K562 (cell line): ENCODE results near the gene PAFAH1B1. TPM values are rescaled to one million over a fixed set of nuclear protein-coding genes. Genes with fewer than 3 reads are reported as not detected.

Source experiments
- ATF2 ChIP-seq: sonication (generic); formaldehyde crosslinking; IDR thresholded peaks from 2 replicates; pipeline ENCODE4 v1.8.1; 2022; ENCODE audit warnings: missing genetic modification reagents
- ATF7 ChIP-seq: fragments of 450-650 bp; IDR thresholded peaks from 2 replicates; pipeline ENCODE4 v1.7.1; 2014; ENCODE audit warnings: mild to moderate bottlenecking, moderate library complexity
- BCOR ChIP-seq: fragments of 450-650 bp; IDR thresholded peaks from 2 replicates; pipeline ENCODE4 v1.6.1; 2016
- CBFA2T3 ChIP-seq: fragments of 450-650 bp; IDR thresholded peaks from 2 replicates; pipeline ENCODE4 v1.6.1; 2017
- CBX1 ChIP-seq: sonication (generic); IDR thresholded peaks from 2 replicates; pipeline ENCODE4 v1.6.1; 2016; ENCODE audit warnings: antibody characterized with exemption, low read depth, mild to moderate bottlenecking
- CEBPG ChIP-seq, 3 experiments: fragments of 200-800 bp in 1 of 3; sonication (Bioruptor generic) in 1 of 3; sonication (generic) in 1 of 3; formaldehyde crosslinking in 1 of 3; IDR thresholded peaks in 2 of 3; conservative IDR thresholded peaks in 1 of 3; 2 replicates each; pipeline versions ENCODE4 v1.6.1 to v1.8.0; 2016 to 2022; ENCODE audit warnings: missing compliant biosample characterization in 2 of 3, missing genetic modification characterization in 2 of 3, mild to moderate bottlenecking in 1 of 3, missing genetic modification reagents in 1 of 3
- E2F3 ChIP-seq: fragments of 250-450 bp; sonication (Bioruptor Pico); IDR thresholded peaks from 2 replicates; pipeline ENCODE4 v1.4.0; 2020; ENCODE audit warnings: mild to moderate bottlenecking
- GABPA ChIP-seq: fragments of 200-800 bp; sonication (Bioruptor generic); conservative IDR thresholded peaks from 2 replicates; pipeline ENCODE4 v1.6.1; 2016; ENCODE audit warnings: low read depth, missing genetic modification characterization, missing compliant biosample characterization
- HDAC2 ChIP-seq: fragments of 450-650 bp; IDR thresholded peaks from 2 replicates; pipeline ENCODE4 v1.6.1; 2016; ENCODE audit warnings: mild to moderate bottlenecking
- HES1 ChIP-seq: fragments of 450-650 bp; IDR thresholded peaks from 2 replicates; pipeline ENCODE4 v1.6.1; 2016; ENCODE audit warnings: low read depth, mild to moderate bottlenecking, moderate library complexity
- SMAD1 ChIP-seq: fragments of 150-350 bp; IDR thresholded peaks from 2 replicates; pipeline ENCODE4 v1.6.1; 2014; ENCODE audit warnings: low read length, low read depth; ENCODE audit not compliant: partially characterized antibody
- SMARCA4 ChIP-seq: fragments of 450-650 bp; IDR thresholded peaks from 2 replicates; pipeline ENCODE4 v1.6.1; 2016
- SMARCE1 ChIP-seq: fragments of 450-650 bp; IDR thresholded peaks from 2 replicates; pipeline ENCODE4 v1.7.1; 2016; ENCODE audit warnings: mild to moderate bottlenecking
- SP2 ChIP-seq: IDR thresholded peaks from 2 replicates; pipeline ENCODE4 v1.6.1; 2011; ENCODE audit warnings: mild to moderate bottlenecking, low read depth, low read length, moderate library complexity; ENCODE audit not compliant: poor library complexity, severe bottlenecking; ENCODE audit errors: extremely low read depth
- TRIM24 ChIP-seq, 2 experiments: fragments of 450-650 bp; IDR thresholded peaks; 2 replicates each; pipeline ENCODE4 v1.6.1; 2016
- ZNF57 ChIP-seq: fragments of 450-650 bp; formaldehyde crosslinking; IDR thresholded peaks from 2 replicates; pipeline ENCODE4 v1.4.0; 2020; ENCODE audit warnings: mild to moderate bottlenecking, moderate library complexity
- ZNF583 ChIP-seq: fragments of 250-450 bp; sonication (Bioruptor Pico); IDR thresholded peaks from 2 replicates; pipeline ENCODE4 v1.4.0; 2020
- ZNF695 ChIP-seq: fragments of 450-650 bp; formaldehyde crosslinking; IDR thresholded peaks from 2 replicates; pipeline ENCODE4 v1.4.0; 2020; ENCODE audit warnings: mild to moderate bottlenecking, moderate library complexity
- polyA plus RNA-seq, 8 experiments: library from polyadenylated mRNA; depleted of rRNA in 4 of 8; stranded (reverse) in 5 of 8; unstranded in 3 of 8; fragments of >200 nt; fragmentation: Nextera tagmentation in 2 of 8; fragmentation: Illumina TruSeq in 1 of 8; extraction: Ambion mirVana in 2 of 8; extraction: Trizol in 1 of 8; gene quantifications; 2 replicates each; pipeline versions ENCODE4 v1.2.1 to v1.2.3, GENCODE V29; 2011 to 2014; ENCODE audit warnings: inconsistent platforms in 1 of 8, missing spikeins in 1 of 8
- total RNA-seq, 7 experiments: library from RNA; depleted of rRNA in 6 of 7; stranded (reverse); fragments of >200 nt in 6 of 7; fragmentation: Illumina TruSeq in 2 of 7; extraction: Trizol in 2 of 7; gene quantifications; 2 replicates each; pipeline versions ENCODE4 v1.2.1 to v1.2.3, GENCODE V29; 2011 to 2021; ENCODE audit warnings: low replicate concordance in 1 of 7
- TF ChIP-seq, protein P1 (sequence below): fragments of 250-450 bp; sonication (Bioruptor Pico); IDR thresholded peaks from 2 replicates; pipeline ENCODE4 v1.9.0; 2021; ENCODE audit warnings: mild to moderate bottlenecking, inconsistent platforms
- TF ChIP-seq, protein P2 (sequence below): fragments of 250-450 bp; sonication (Bioruptor Pico); IDR thresholded peaks from 2 replicates; pipeline ENCODE4 v1.5.1; 2021; ENCODE audit warnings: mild to moderate bottlenecking
- TF ChIP-seq, protein P3 (sequence below): sonication (generic); formaldehyde crosslinking; IDR thresholded peaks from 2 replicates; pipeline ENCODE4 v1.8.0; 2022; ENCODE audit warnings: missing genetic modification reagents, mild to moderate bottlenecking, moderate library complexity, borderline replicate concordance
- TF ChIP-seq, protein P4 (sequence below): fragments of 250-450 bp; sonication (Bioruptor Pico); IDR thresholded peaks from 2 replicates; pipeline ENCODE4 v1.8.0; 2022; ENCODE audit warnings: moderate library complexity, mild to moderate bottlenecking, inconsistent platforms

Gene PAFAH1B1
- total and polyA plus RNA-seq, 9 of the 15 experiments (the other 6 are each of a cell fraction or from before 2014, with no cell fraction given), result 23.3 to 66.4 (median 40.2) TPM

- peak; percentile 38; the same call in 1 of the 2 replicates for TF ChIP-seq BCOR
- TF ChIP-seq ATF7, result 0 out of 2 replicates have a peak, but pooled peaks have one; percentile 21
- peak; percentile 93 for TF ChIP-seq HDAC2
- peak; percentile 71; the same call in 1 of the 2 replicates for TF ChIP-seq SMARCA4
- TF ChIP-seq ZNF57 (CRISPR knock-in tag), result no peak
- no peak for TF ChIP-seq CBX1
- TF ChIP-seq ATF2 (CRISPR knock-in tag), result no peak
- TF ChIP-seq, protein P1, sequence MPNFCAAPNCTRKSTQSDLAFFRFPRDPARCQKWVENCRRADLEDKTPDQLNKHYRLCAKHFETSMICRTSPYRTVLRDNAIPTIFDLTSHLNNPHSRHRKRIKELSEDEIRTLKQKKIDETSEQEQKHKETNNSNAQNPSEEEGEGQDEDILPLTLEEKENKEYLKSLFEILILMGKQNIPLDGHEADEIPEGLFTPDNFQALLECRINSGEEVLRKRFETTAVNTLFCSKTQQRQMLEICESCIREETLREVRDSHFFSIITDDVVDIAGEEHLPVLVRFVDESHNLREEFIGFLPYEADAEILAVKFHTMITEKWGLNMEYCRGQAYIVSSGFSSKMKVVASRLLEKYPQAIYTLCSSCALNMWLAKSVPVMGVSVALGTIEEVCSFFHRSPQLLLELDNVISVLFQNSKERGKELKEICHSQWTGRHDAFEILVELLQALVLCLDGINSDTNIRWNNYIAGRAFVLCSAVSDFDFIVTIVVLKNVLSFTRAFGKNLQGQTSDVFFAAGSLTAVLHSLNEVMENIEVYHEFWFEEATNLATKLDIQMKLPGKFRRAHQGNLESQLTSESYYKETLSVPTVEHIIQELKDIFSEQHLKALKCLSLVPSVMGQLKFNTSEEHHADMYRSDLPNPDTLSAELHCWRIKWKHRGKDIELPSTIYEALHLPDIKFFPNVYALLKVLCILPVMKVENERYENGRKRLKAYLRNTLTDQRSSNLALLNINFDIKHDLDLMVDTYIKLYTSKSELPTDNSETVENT, result no peak
- TF ChIP-seq ZNF695 (CRISPR knock-in tag), result no peak
- TF ChIP-seq E2F3 (CRISPR knock-in tag), result no peak
- peak; percentile 45; the same call in 1 of the 2 replicates for TF ChIP-seq HES1
- TF ChIP-seq, protein P2, sequence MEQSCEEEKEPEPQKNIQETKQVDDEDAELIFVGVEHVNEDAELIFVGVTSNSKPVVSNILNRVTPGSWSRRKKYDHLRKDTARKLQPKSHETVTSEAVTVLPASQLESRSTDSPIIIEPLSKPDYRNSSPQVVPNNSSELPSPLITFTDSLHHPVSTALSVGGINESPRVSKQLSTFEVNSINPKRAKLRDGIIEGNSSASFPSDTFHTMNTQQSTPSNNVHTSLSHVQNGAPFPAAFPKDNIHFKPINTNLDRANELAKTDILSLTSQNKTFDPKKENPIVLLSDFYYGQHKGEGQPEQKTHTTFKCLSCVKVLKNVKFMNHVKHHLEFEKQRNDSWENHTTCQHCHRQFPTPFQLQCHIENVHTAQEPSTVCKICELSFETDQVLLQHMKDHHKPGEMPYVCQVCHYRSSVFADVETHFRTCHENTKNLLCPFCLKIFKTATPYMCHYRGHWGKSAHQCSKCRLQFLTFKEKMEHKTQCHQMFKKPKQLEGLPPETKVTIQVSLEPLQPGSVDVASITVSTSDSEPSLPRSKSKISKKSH (CRISPR knock-in tag), result no peak
- TF ChIP-seq TRIM24 (IDR thresholded peaks at IDR 0.05), result peak in 1 of 2 experiments; percentile 10; a peak in 1 of 4 replicates
- TF ChIP-seq ZNF583 (CRISPR knock-in tag), result no peak
- no peak for TF ChIP-seq SP2
- peak; percentile 91 for TF ChIP-seq CBFA2T3
- no peak for TF ChIP-seq CEBPG (CRISPR knock-in tag; IDR thresholded peaks at IDR 0.05)
- no peak for TF ChIP-seq CEBPG (tag; conservative IDR thresholded peaks at IDR 0.05 in 1 of 2, IDR thresholded peaks at IDR 0.05 in 1 of 2)
- TF ChIP-seq, protein P3, sequence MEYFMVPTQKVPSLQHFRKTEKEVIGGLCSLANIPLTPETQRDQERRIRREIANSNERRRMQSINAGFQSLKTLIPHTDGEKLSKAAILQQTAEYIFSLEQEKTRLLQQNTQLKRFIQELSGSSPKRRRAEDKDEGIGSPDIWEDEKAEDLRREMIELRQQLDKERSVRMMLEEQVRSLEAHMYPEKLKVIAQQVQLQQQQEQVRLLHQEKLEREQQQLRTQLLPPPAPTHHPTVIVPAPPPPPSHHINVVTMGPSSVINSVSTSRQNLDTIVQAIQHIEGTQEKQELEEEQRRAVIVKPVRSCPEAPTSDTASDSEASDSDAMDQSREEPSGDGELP, result 0 out of 2 replicates have a peak, but pooled peaks have one; percentile 11
- TF ChIP-seq, protein P4, sequence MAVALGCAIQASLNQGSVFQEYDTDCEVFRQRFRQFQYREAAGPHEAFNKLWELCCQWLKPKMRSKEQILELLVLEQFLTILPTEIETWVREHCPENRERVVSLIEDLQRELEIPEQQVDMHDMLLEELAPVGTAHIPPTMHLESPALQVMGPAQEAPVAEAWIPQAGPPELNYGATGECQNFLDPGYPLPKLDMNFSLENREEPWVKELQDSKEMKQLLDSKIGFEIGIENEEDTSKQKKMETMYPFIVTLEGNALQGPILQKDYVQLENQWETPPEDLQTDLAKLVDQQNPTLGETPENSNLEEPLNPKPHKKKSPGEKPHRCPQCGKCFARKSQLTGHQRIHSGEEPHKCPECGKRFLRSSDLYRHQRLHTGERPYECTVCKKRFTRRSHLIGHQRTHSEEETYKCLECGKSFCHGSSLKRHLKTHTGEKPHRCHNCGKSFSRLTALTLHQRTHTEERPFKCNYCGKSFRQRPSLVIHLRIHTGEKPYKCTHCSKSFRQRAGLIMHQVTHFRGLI (CRISPR knock-in tag), result no peak
- peak; percentile 77 for TF ChIP-seq SMARCE1
- 0 out of 2 replicates have a peak, but pooled peaks have one; percentile 17 for TF ChIP-seq GABPA (tag)
- TF ChIP-seq SMAD1, result no peak
Observed at GRCh38 chr17:2624292-2624731, 30.9 kb downstream of the PAFAH1B1 start (continued).
